Fibroblast of lung (primary cell): Measurements from ENCODE around the gene MICU1.

Experiments used
- CTCF ChIP-seq, 2 donors: IDR thresholded peaks in 1 of 2; conservative IDR thresholded peaks in 1 of 2; 1 replicate in 1 of 2; 2 replicates in 1 of 2; pipeline ENCODE4 v1.5.1; 2011 to 2012; ENCODE audit warnings: low read length in 2 of 2, control low read depth in 1 of 2, inconsistent platforms in 1 of 2, low read depth in 1 of 2, mild to moderate bottlenecking in 1 of 2
- EZH2 ChIP-seq: IDR thresholded peaks from 2 replicates; pipeline ENCODE4 v1.5.1; 2012; ENCODE audit warnings: low read length, control low read depth, mild to moderate bottlenecking; ENCODE audit errors: missing control alignments

GRCh38 chr10:72525277-72525676 is 100.6 kb downstream of the MICU1 start:
- TF ChIP-seq CTCF (conservative IDR thresholded peaks at IDR 0.05 in 1 of 2, IDR thresholded peaks at IDR 0.05 in 1 of 2; ENCODE audit: low read depth in 1 of 2, low read length in 2 of 2), result no peak
- TF ChIP-seq EZH2, result no peak
